Fibroblast of the aortic adventitia (primary cell): ENCODE results near the gene IRX6. TPM values are rescaled to one million over a fixed set of nuclear protein-coding genes. Genes with fewer than 3 reads are reported as not detected.

Experiments used
- DNase-seq: peaks from one replicate; pipeline ENCODE4 v3.0.0-alpha.2; 2010; ENCODE audit warnings: low read depth
- H3K4me3 ChIP-seq: 2 replicates; pipeline ENCODE4 v1.5.1; 2011; ENCODE audit warnings: low read depth, mild to moderate bottlenecking, control low read depth, low read length, moderate library complexity
- total RNA-seq: library from RNA; depleted of rRNA; stranded (reverse); fragments of >200 nt; gene quantifications from 2 replicates; pipeline ENCODE4 v1.2.3, GENCODE V29; 2012; ENCODE audit warnings: low replicate concordance
- TF ChIP-seq, protein P1 (sequence below): IDR thresholded peaks from 2 replicates; pipeline ENCODE4 v1.5.1; 2011; ENCODE audit warnings: mild to moderate bottlenecking, low read length, control low read depth, inconsistent platforms; ENCODE audit not compliant: insufficient read depth

The IRX6 gene
- total RNA-seq, 1 donor: not detected

DNA sequence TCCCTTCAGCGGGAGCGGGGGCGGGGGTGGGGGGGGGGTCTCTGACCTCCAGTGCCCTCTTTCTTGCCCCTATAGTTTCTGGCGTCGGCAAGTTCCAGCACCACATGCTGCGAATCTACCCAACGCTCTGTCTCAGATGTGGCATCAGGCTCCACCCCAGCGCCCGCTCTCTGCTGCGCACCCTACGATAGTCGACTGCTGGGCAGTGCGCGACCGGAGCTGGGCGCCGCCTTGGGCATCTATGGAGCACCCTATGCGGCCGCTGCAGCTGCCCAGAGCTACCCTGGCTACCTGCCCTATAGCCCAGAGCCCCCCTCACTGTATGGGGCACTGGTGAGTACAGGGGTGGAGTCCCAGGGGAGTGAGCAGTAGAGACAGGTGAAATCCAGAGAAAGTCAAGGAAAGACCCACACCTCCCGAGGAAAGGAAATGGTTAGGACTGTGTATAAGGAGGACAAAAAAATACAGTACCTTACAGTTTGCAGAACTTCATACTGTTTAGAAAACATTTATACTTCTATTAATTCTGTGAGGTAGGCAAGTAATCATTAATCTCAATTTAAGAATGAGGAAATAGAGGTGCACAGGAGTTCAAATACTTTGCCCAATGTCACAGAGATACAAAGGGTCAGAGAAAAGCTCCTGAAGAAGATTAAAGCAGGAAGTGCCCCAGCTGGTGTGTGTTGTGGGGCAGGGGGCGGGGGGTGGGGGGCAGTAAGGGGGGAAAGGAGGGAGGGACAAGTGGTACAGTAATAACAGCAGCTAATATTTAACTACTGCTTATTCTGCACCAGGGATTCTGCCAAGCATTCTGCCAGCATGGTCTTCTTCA is 2.5 kb downstream of the IRX6 start:
- DNase-seq: no peak
- TF ChIP-seq, protein P1, sequence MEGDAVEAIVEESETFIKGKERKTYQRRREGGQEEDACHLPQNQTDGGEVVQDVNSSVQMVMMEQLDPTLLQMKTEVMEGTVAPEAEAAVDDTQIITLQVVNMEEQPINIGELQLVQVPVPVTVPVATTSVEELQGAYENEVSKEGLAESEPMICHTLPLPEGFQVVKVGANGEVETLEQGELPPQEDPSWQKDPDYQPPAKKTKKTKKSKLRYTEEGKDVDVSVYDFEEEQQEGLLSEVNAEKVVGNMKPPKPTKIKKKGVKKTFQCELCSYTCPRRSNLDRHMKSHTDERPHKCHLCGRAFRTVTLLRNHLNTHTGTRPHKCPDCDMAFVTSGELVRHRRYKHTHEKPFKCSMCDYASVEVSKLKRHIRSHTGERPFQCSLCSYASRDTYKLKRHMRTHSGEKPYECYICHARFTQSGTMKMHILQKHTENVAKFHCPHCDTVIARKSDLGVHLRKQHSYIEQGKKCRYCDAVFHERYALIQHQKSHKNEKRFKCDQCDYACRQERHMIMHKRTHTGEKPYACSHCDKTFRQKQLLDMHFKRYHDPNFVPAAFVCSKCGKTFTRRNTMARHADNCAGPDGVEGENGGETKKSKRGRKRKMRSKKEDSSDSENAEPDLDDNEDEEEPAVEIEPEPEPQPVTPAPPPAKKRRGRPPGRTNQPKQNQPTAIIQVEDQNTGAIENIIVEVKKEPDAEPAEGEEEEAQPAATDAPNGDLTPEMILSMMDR: no peak

DNA sequence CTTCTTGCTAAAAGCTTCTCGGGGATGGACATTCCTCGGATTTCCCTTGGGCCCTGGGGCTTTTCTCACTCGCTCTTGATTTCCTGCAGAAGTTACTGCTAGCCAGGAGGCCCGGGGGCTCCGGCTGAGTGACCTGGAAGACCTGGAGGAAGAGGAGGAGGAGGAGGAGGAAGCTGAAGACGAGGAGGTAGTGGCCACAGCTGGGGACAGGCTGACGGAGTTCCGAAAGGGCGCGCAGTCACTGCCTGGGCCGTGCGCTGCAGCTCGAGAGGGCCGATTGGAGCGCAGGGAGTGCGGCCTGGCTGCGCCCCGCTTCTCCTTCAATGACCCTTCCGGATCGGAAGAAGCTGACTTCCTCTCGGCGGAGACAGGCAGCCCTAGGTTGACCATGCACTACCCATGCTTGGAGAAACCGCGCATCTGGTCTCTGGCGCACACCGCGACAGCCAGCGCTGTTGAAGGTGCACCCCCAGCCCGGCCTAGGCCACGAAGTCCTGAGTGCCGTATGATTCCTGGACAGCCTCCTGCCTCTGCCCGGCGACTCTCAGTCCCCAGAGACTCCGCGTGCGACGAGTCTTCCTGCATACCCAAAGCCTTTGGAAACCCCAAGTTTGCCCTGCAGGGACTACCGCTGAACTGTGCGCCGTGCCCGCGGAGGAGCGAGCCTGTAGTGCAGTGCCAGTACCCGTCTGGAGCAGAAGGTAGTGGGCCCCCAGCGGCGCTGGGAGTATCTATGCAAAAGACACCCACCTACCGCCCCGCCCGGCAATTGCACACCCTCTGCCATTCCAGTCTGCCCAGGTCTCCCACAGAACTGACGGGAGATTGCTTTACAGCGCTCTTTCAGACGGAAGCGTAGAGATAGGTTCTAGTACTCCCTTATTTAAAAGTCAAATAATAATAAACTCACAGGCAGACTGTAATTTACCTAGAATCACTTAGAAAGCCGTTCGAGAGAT is 4.9 kb downstream of the IRX6 start:
- no peak overlapping the region for H3K4me3 ChIP-seq
- TF ChIP-seq, protein P1: no peak
- no peak for DNase-seq

More for the DNA sequence above, 2.5 kb downstream of the IRX6 start:
- H3K4me3 ChIP-seq: no peak overlapping the region

DNA sequence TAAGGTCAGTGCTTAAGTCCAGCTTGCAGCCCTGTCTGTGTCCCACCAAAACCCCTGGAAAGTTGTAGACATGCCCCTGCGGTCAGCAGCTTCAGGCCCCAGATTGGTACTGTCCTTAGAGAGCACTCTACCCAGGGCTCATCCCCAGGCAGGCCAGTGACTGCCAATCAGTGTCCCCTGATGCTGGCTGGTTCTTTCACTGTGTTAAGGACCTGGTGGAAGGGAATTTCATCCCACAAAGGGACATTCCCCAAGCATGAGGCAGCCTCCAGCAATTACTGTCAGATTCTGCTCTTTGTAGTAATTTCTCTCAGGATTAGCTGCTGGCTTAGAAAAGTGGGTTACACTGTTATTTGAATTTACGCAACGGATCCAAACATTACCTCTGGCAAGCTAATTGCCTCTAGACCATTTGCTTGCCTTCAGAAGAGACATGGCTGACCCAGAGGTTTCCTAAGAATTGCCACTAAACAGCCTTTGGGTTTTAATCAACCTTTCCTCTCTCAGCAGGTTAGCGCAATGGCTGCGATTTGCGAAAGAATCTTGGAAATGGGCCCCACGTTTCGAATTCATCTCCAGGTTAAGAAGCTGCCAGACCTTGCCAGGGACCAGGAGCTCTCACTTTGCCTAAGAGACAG is 5.9 kb downstream of the IRX6 start:
- no peak for DNase-seq
- TF ChIP-seq, protein P1: no peak

DNA sequence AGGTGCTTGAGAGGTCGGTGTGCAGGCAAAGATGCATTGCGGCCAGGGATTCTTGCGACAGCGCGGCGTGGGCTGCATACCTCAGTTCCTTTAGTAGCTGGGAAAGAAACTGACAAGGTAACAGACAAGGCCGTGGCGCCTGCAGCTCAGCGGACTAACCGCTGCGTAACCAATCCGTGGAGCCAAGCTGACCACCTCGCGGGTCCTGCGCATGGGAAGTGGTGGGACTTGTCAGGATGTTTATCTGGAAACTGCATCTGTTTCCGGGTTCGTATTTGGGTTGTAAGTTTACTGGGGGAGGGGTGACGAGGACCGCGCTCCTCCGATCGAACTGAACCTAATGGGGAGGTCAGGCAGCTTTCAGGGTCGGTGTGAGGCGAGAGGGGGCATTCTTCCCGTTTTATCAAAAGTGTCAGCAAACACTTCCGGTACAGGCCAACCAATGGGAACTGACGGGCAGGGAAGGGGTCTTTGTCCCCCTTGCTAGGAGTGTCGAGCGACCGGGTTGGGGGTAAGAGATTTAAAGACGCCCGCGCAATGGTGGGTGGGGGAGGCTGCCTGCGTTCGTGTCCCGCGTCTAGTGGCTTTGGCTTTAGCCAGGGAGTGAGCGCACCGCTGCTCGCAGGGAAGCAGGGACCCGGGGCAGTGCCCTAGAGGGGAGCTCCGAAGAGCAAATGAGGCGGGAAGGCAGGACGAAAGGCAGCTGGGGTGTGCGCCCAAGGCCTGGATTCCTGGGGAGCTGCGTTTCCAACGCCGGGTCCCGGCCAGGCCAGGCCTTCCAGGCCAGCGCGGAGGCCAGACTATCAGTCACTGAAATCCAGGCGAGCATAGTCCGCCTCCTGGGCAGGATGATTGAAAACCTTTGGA is 7.0 kb downstream of the IRX6 start:
- TF ChIP-seq, protein P1: no peak
- H3K4me3 ChIP-seq: no peak overlapping the region
- DNase-seq: no peak

More for the DNA sequence above, 5.9 kb downstream of the IRX6 start:
- H3K4me3 ChIP-seq: no peak overlapping the region

DNA sequence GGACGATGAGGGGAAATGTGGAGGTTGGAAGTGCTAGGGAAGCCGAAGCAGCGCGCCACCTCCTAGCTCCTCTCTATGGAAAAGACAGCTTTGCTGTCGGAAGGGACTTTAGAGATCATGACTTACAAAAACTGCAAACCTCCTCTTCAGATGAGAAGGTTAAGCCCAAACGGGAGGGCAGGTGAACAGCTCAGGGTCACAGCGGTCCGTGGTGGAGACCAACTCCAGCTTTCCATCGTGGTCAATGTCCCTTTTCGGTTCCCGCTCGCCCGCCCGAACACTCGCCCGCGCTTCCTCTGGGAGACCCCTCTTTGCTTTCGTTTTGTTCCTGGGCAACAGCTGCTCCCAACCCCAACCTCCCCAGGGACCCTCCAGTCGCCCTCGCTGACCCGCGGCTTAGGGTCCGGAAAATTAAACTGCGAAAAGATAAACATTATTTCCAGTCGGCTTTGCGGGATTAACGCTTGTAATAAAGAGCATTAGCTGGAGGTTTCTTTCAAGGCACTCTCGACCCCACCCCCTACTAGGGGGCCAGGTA is 7.7 kb downstream of the IRX6 start:
- no peak overlapping the region for H3K4me3 ChIP-seq
- DNase-seq: no peak
- TF ChIP-seq, protein P1: no peak
